NT2/D1 (cell line): Measurements from ENCODE around the gene CHCHD6.

ENCODE experiments used
- SUZ12 ChIP-seq: IDR thresholded peaks from 2 replicates; pipeline ENCODE4 v1.6.1; 2011; ENCODE audit not compliant: insufficient read length, insufficient read depth; ENCODE audit errors: extremely low read depth
- YY1 ChIP-seq: IDR thresholded peaks from 2 replicates; pipeline ENCODE4 v1.6.1; 2011; ENCODE audit not compliant: insufficient read length, insufficient read depth
- ZNF274 ChIP-seq: IDR thresholded peaks from 2 replicates; pipeline ENCODE4 v1.6.1; 2011; ENCODE audit warnings: mild to moderate bottlenecking, low read depth, low read length

DNA sequence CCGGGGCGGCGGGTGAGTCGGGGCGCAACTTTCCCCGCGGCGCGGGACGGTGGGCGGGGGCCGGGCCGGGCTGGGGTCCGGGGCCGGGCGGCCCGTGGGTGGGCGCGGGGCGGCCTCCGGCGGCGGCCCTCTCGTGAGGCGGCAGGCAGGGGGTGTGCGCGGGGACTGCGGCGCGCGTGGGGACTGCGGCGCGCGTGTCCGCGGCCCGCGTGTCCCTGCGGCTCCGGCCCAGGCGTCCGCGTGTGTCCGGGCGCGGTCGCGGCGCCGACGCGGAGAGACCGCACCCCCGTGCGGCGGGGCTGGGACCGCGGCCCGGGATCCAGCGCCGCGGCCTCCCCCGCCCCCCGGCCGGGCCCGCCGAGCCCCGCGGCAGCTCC lies 279.2 kb downstream of the CHCHD6 start:
- TF ChIP-seq ZNF274 (no peak), YY1 (no peak), SUZ12 (no peak)
